ENCODE measurements around the gene SERP2. TPM values are rescaled to one million over a fixed set of nuclear protein-coding genes. Genes with fewer than 3 reads are reported as not detected.

The SERP2 gene
- total RNA-seq, 1 experiment from 2014 or later, result not detected

- Mint-ChIP-seq H3K9me3 (ENCODE audit: low read depth, unreplicated experiment) (no peaks in the 10 kb centered on the region), H3K27ac (ENCODE audit: unreplicated experiment) (no peak overlapping the region), H3K36me3 (ENCODE audit: insufficient read depth, unreplicated experiment) (peaks cover 21% of the 10 kb centered on the region), H3K4me3 (ENCODE audit: low read depth, unreplicated experiment) (no peak overlapping the region), H3K27me3 (ENCODE audit: unreplicated experiment) (no peaks in the 10 kb centered on the region), H3K4me1 (ENCODE audit: low read depth, unreplicated experiment) (peaks cover 8% of the 10 kb centered on the region)
- DNase-seq, result no peak
- intact Hi-C loops (cut with micrococcal nuclease; ENCODE audit: unreplicated experiment), result no loop called here
- no TSS peak for BruUV-seq (replicated peaks)
- CTCF ChIA-PET, result no interaction called here
- TF ChIP-seq, protein P1, sequence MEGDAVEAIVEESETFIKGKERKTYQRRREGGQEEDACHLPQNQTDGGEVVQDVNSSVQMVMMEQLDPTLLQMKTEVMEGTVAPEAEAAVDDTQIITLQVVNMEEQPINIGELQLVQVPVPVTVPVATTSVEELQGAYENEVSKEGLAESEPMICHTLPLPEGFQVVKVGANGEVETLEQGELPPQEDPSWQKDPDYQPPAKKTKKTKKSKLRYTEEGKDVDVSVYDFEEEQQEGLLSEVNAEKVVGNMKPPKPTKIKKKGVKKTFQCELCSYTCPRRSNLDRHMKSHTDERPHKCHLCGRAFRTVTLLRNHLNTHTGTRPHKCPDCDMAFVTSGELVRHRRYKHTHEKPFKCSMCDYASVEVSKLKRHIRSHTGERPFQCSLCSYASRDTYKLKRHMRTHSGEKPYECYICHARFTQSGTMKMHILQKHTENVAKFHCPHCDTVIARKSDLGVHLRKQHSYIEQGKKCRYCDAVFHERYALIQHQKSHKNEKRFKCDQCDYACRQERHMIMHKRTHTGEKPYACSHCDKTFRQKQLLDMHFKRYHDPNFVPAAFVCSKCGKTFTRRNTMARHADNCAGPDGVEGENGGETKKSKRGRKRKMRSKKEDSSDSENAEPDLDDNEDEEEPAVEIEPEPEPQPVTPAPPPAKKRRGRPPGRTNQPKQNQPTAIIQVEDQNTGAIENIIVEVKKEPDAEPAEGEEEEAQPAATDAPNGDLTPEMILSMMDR (IDR thresholded peaks at IDR 0.05; ENCODE audit: unreplicated experiment), result no peak
Observed at GRCh38 chr13:44440046-44440608, 66.5 kb downstream of the SERP2 start.

Other genes starting within 250 kb of the SERP2 start
- gene TSC22D1, start 202.5 kb downstream of the SERP2 start, total RNA-seq (2022), result 37.1 and 37.2 TPM in 2 replicates